Measurements from ENCODE around the gene DSN1. TPM values are rescaled to one million over a fixed set of nuclear protein-coding genes. Genes with fewer than 3 reads are reported as not detected.

DSN1 gene
- total RNA-seq, 1 donor from 2014 or later = 6.4 TPM

DNA sequence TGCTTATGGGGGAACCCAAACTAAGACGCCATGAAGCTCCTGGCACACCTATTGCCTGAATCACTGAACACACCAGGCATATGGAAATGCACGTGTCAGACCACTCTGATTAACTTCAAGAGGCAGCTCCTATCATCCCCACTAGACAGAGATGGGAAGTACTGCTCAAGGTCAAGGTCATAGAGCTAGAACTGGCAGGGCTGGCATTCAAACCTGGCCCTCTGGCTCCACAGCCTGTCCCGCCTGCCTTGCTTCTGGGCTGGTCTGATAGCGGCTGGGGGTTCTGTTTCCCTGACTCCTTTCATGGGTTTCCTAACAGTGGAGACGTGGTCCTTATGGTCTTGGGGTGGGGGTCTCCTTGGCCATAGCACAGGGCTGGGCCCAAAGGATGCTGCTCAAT, 22.6 kb upstream of the DSN1 start:
- no peak for DNase-seq (ENCODE audit: low spot score)

- no peak for DNase-seq (ENCODE audit: low spot score)
Observed at GRCh38 chr20:36795691-36796090, 22.1 kb upstream of the DSN1 start.

DNA sequence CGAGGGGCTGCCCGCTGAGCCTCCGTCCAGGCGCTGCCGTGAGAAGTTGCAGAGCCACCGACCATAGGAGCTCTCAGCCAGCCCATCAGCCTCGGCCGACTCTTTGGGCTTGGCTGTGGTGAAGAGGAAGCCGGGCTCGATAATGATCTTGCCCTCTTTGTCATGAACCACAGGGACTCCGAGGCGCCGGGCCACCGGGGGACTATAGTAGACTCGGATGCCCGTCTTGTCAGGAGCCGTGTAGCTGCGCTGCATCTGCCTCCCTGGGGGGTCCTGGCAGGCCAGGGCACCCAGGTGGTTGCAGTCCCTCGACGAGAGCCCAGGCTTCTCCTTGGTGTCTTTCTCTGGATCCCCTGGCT, 20.5 kb upstream of the DSN1 start:
- DNase-seq (ENCODE audit: low spot score) = no peak

- no peak for DNase-seq (ENCODE audit: low spot score)
Observed at GRCh38 chr20:36793294-36794115, 19.9 kb upstream of the DSN1 start.

DNA sequence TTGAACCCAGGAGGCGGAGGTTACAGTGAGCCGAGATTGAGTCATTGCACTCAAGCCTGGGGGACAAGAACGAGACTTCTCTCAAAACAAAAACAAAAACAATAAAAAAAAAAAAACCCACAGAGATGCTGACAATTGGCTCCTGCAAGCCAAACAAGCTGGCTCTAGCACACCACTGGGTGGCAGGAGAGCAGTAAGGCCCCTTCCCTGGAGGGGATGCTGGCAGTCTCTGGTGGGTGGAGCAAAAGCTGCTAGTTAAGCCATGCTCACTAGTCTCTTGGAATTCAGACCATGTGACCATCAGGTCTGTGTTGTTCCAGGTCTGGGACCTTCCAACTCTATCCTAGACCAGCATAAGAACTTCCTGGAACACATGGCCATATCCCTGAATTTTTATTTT, 18.9 kb upstream of the DSN1 start:
- DNase-seq (ENCODE audit: low spot score) = no peak

GRCh38 chr20:36791862-36792261, 18.3 kb upstream of the DSN1 start:
- DNase-seq (ENCODE audit: low spot score) = no peak

DNA sequence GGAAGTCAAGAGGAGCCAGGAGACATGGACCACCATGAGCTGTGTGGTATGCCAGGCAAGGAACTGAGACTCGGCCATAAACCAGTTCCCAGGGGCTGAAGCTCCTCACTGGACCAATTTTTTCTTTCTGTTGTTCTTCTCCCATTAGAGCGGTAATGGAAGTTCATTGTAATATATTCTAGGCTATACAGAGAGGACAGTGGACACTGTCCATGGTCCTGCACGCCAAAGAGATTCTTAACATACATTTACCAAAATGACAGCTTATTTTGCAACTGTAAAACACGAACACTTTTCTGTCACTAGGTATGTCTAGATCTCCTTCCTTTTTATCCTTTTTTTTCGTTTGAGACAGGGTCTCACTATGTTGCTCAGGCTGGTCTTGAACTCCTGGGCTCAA, 13.1 kb upstream of the DSN1 start:
- DNase-seq (ENCODE audit: low spot score) = no peak

DNA sequence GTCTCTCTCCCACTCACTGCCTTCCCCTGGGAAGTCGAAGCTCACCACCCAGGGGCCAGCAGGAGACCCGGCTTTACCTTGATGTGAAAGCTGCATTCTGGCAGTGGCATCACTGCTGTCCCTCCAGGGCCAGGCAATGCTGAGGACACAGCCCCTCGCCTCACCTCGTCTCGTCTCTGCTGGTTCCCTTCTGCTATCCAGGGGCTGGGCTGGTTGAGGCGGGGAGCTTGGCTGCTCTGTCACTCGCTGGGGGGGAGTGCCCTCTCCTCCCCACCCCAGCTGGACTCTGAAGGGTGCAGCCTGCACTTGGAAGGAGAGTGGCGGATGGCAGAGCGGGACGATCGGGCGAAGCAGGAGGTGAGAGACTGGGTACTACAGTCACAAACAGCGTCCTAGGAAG, 12.7 kb upstream of the DSN1 start:
- no peak for DNase-seq (ENCODE audit: low spot score)

GRCh38 chr20:36785308-36785707, 11.7 kb upstream of the DSN1 start:
- no peak for DNase-seq (ENCODE audit: low spot score)

GRCh38 chr20:36784900-36785299, 11.3 kb upstream of the DSN1 start:
- DNase-seq (ENCODE audit: low spot score) = no peak

DNA sequence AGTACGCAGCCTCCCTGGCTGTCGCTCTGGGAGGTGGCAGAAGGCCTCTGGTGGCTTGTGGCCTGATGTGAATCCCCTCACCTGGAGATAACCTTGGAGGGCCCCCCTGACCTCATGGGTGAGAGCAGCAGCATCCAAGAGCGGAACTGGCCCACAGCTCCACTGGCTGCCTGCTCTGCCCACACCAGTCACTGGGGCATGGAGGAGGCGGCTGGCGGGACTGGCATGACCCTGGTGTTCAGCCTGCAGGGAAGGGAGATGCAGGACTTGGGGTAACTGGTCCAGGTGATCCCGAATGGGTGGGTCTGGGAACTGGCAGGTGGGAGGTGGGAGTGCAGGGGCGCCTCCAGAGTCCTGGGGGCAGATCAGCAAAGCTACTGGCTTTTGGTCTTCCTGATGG, 10.6 kb upstream of the DSN1 start:
- DNase-seq (ENCODE audit: low spot score) = no peak

GRCh38 chr20:36779656-36780025, 6.1 kb upstream of the DSN1 start:
- DNase-seq (ENCODE audit: low spot score) = no peak

- DNase-seq (ENCODE audit: low spot score) = no peak
Observed at GRCh38 chr20:36778831-36779655, 5.5 kb upstream of the DSN1 start.

DNA sequence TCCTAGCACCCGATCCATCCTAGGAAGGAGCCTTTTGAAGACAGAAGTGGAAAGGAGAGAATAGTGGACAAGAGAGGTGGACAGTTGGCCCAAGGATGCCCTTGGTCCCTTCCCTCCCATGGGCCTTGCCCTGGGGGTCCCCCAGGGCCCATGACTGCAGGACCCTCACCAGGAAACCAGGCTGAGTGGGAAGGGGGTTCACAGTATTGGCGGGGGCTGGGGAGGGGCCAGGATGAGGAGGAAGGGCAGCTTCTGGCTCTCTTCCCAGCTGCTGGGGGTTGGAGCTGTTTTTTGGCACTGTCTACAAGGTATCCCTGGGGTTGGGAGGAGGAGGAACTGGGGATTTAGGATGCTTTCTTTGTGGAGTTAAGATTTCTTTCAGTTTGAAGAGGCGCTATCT, 4.0 kb upstream of the DSN1 start:
- no peak for DNase-seq (ENCODE audit: low spot score)

DNA sequence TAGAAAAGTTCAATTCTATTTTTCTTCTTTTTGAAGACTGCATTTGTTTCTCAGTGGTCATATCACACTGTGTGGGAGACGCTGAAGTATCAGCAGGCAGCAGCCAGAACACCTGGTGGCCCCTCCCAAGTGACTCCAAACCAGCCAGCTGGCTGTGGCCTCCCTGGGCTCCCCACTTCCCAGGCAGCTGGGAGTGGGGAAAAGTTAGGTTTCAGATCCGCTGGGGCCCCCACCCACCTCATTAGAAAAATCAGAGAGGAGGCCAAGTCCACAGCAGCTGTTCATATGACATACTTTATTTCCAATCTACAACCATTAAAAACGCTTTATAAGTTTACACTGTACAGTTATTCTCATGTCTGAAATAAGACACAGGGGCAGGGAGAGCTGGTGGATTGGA, 3.6 kb upstream of the DSN1 start:
- no peak for DNase-seq (ENCODE audit: low spot score)

GRCh38 chr20:36775826-36776225, 2.3 kb upstream of the DSN1 start:
- DNase-seq (ENCODE audit: low spot score) = no peak

GRCh38 chr20:36775196-36775595, 1.6 kb upstream of the DSN1 start:
- no peak for DNase-seq (ENCODE audit: low spot score)

DNA sequence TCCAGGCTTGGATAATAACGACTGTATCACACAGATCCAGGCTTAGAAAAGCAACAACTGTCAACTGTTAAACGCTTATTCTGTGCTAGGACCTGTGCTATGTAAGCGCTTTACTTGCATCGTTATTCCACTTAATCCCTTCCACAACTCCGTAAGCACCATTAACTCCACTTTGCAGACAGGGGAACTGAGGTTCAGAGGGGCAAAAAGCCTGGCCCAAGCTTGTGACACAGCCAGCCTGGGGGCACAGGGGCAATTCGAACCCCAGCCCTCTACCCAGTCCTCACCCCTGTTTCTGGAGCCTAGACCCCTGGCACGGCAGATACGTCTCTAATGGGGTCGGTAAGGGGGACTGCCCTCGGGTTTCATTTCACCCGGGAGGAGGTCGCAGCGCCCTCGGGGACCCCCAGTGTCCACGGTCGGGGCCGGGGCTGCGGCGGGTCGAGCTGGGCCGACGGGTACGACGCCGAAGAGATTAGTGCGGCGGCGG, 411 bp downstream of the DSN1 start:
- no peak for DNase-seq (ENCODE audit: low spot score)

- no peak for DNase-seq (ENCODE audit: low spot score)
Observed at GRCh38 chr20:36770680-36771079, 2.9 kb downstream of the DSN1 start.

GRCh38 chr20:36768768-36769430, 4.7 kb downstream of the DSN1 start:
- no peak for DNase-seq (ENCODE audit: low spot score)

GRCh38 chr20:36761125-36761524, 12.4 kb downstream of the DSN1 start:
- DNase-seq (ENCODE audit: low spot score) = no peak

- no peak for DNase-seq (ENCODE audit: low spot score)
Observed at GRCh38 chr20:36760647-36761046, 12.9 kb downstream of the DSN1 start.

Measured in mesenteric fat pad (tissue), 1 donor.